Cardiac fibroblast (primary cell): ENCODE measurements around the gene NR4A1.
"Not testable (repeated sequence)": the region's sequence is repeated elsewhere in the genome, so short reads cannot be mapped to it uniquely, and the experiment has no call there.

Experiments
- DNase-seq, 2 donors: peaks; one replicate each; pipeline versions ENCODE4 v3.0.0 to v3.0.0-alpha.2; 2010; ENCODE audit warnings: low read depth in 2 of 2
- H3K4me3 ChIP-seq, 2 donors: replicated peaks in 1 of 2; 1 replicate in 1 of 2; 2 replicates in 1 of 2; pipeline ENCODE4 v1.5.1; 2011; ENCODE audit warnings: low read depth in 2 of 2, low read length in 2 of 2, mild to moderate bottlenecking in 2 of 2, moderate library complexity in 1 of 2
- CTCF ChIP-seq: IDR thresholded peaks from one replicate; pipeline ENCODE4 v1.5.1; 2011; ENCODE audit warnings: low read depth, mild to moderate bottlenecking, low read length, inconsistent platforms

The NR4A1 gene

GRCh38 chr12:52091869-52092268, 40.6 kb downstream of the NR4A1 start:
- no peak overlapping the region for H3K4me3 ChIP-seq
- no peak for DNase-seq
- no peak for TF ChIP-seq CTCF

GRCh38 chr12:52093346-52093745, 42.1 kb downstream of the NR4A1 start:
- no peak overlapping the region for H3K4me3 ChIP-seq
- no peak for TF ChIP-seq CTCF
- DNase-seq: no peak

GRCh38 chr12:52096332-52097044, 45.2 kb downstream of the NR4A1 start:
- TF ChIP-seq CTCF: no peak
- DNase-seq: no peak
- no peak overlapping the region for H3K4me3 ChIP-seq

GRCh38 chr12:52097045-52097666, 45.9 kb downstream of the NR4A1 start:
- DNase-seq: no peak
- no peak overlapping the region for H3K4me3 ChIP-seq
- no peak for TF ChIP-seq CTCF

GRCh38 chr12:52104431-52105089, 53.3 kb downstream of the NR4A1 start:
- not testable (repeated sequence) for H3K4me3 ChIP-seq, DNase-seq
